Pancreas (tissue), 10 donors: Measurements from ENCODE around the gene EIF4E3. TPM values are rescaled to one million over a fixed set of nuclear protein-coding genes. Genes with fewer than 3 reads are reported as not detected.

ENCODE experiments used
- ATAC-seq, 4 donors: fragments of 200-7000 bp; cut with Tn5 transposase; one replicate each; pipeline versions ENCODE4 v1.8.0 to v1.9.1; 2020; ENCODE audit warnings: mild to moderate bottlenecking in 4 of 4, moderate library complexity in 4 of 4
- DNase-seq, 6 donors: peaks; one replicate each; pipeline ENCODE4 v3.0.0-alpha.2; 2020
- FAIRE-seq: peaks from 2 replicates; lab custom pipeline; 2012; peaks lifted over from hg19 to GRCh38; lab: Jason Lieb, UNC
- H3K27ac ChIP-seq, 4 donors: fragments of 200-600 bp; sonication (generic); 1 replicate in 3 of 4; 2 replicates in 1 of 4; pipeline versions ENCODE4 v1.5.0 to v1.8.0; 2020
- H3K27me3 ChIP-seq, 4 donors: fragments of 200-600 bp; one replicate each; pipeline ENCODE4 v1.8.0; 2021
- H3K36me3 ChIP-seq, 3 donors: fragments of 200-600 bp; sonication (generic) in 1 of 3; one replicate each; pipeline versions ENCODE4 v1.5.0 to v1.8.0; 2020 to 2021
- H3K4me1 ChIP-seq, 3 donors: fragments of 200-600 bp; one replicate each; pipeline ENCODE4 v1.8.0; 2021
- H3K4me3 ChIP-seq, 4 donors: fragments of 200-600 bp; sonication (generic) in 2 of 4; one replicate each; pipeline versions ENCODE4 v1.5.0 to v1.8.0; 2020 to 2021
- H3K9me3 ChIP-seq, 4 donors: fragments of 200-600 bp; one replicate each; pipeline ENCODE4 v1.8.0; 2021
- CTCF ChIP-seq, 4 donors: fragments of 200-600 bp; sonication (generic) in 3 of 4; IDR thresholded peaks; one replicate each; pipeline versions ENCODE4 v1.5.0 to v1.8.0; 2021; ENCODE audit warnings: antibody characterized with exemption in 4 of 4
- WGBS, 2 donors: extraction: QIAGEN DNeasy Blood & Tissue Kit; methylation state at CpG; one replicate each; pipeline ENCODE4 v1.1.7; 2013; 5-methylcytosine and 5-hydroxymethylcytosine counted together
- intact Hi-C, 3 donors: fragments of 100-400 bp; cut with DNase I; formaldehyde crosslinking; loops; one replicate each; pipeline versions ENCODE4 v1.11.1 to v1.14.2; 2022
- polyA plus RNA-seq, 2 donors: library from polyadenylated mRNA; stranded (reverse); fragments of 200-250 nt; gene quantifications; one replicate each; pipeline ENCODE4 v1.2.3, GENCODE V29; 2013
- total RNA-seq, 6 donors: library from RNA; stranded (reverse); fragmentation: NEBNext Ultra II Directional in 4 of 6; extraction: Animal tissue kit (Norgen Biotek cat#: 25700) in 4 of 6; gene quantifications; one replicate each; pipeline versions ENCODE4 v1.2.1 to v1.2.4, GENCODE V29; 2021 to 2023
- donor health status: healthy with polysubstance abuse.
- donor health status: DM: no; HTN: no; CAD: no; lungs with moderate emphysema.
- donor health status: DM: no; HTN: no; CAD: no.
- donor health status: control.
- donor health status: control.
- donor health status: Bipolar disorder and iron deficiency.
- donor health status: DM: yes; HTN: yes; CAD: no.
- donor health status: DM: no; HTN: no; CAD: no.
- donor health status: DM: no; HTN: no; CAD: no.
- donor health status: DM: yes; HTN: yes; CAD: no.

EIF4E3 gene
- total and polyA plus RNA-seq, 8 donors, result 4.1 to 17.3 (median 13.8) TPM

- Histone ChIP-seq H3K27me3 (no peaks in the 10 kb centered on the region), H3K27ac (peak overlapping the region in 1 of 4 donors; percentile 38), H3K4me3 (no peak overlapping the region), H3K4me1 (peaks cover 6 to 32% (median 17%) of the 10 kb centered on the region in 3 donors), H3K36me3 (no peaks in the 10 kb centered on the region), H3K9me3 (no peaks in the 10 kb centered on the region)
- no peak for TF ChIP-seq CTCF (IDR thresholded peaks at IDR 0.05)
- DNase-seq (peak in 4 of 6 donors; percentile 39 to 61 (median 42)), ATAC-seq (peak; percentile 22 to 71 (median 60)), FAIRE-seq (no peak)
- WGBS, 2 donors, result 63 to 64% methylated on average over 9 of the region's 9 CpGs
- intact Hi-C loops, result loop anchor here in 1 of 3 donors (10.0 kb wide), 1 partner anchor 165 kb away; no protein-coding TSS in a partner anchor
Observed at GRCh38 chr3:71709908-71710511, 15.2 kb downstream of the EIF4E3 start.

GRCh38 chr3:71708476-71709105, 16.6 kb downstream of the EIF4E3 start:
- FAIRE-seq, result no peak
- H3K36me3 ChIP-seq, result no peaks in the 10 kb centered on the region
- peak; percentile 82 to 89 (median 87) for ATAC-seq
- intact Hi-C loops, result no loop called here
- H3K9me3 ChIP-seq, result no peaks in the 10 kb centered on the region
- H3K4me3 ChIP-seq, result no peak overlapping the region
- 38 to 42% methylated on average over 7 of the region's 7 CpGs for WGBS, 2 donors
- H3K27ac ChIP-seq, result peak overlapping the region in 3 of 4 donors; percentile 1 to 59 (median 56)
- H3K27me3 ChIP-seq, result no peaks in the 10 kb centered on the region
- TF ChIP-seq CTCF (IDR thresholded peaks at IDR 0.05), result no peak
- peaks cover 6 to 27% (median 17%) of the 10 kb centered on the region in 3 donors for H3K4me1 ChIP-seq
- DNase-seq, result peak; percentile 66 to 82 (median 80)

- H3K4me1 ChIP-seq, result peaks cover 6 to 27% (median 17%) of the 10 kb centered on the region in 3 donors
- ATAC-seq (no peak), DNase-seq (no peak), FAIRE-seq (no peak)
- no peaks in the 10 kb centered on the region for H3K9me3 ChIP-seq
- intact Hi-C loops, result no loop called here
- no peaks in the 10 kb centered on the region for H3K36me3 ChIP-seq
- no peak overlapping the region for H3K27ac ChIP-seq
- no peaks in the 10 kb centered on the region for H3K27me3 ChIP-seq
- WGBS, 2 donors, result 68 to 72% methylated on average over 5 of the region's 5 CpGs
- no peak for TF ChIP-seq CTCF (IDR thresholded peaks at IDR 0.05)
- H3K4me3 ChIP-seq, result no peak overlapping the region
Observed at GRCh38 chr3:71707595-71707994, 17.6 kb downstream of the EIF4E3 start.

- no peak for TF ChIP-seq CTCF (IDR thresholded peaks at IDR 0.05)
- whole genome bisulfite sequencing, 2 donors, result 92 to 97% methylated on average over 5 of the region's 5 CpGs
- no peak for FAIRE-seq
- Histone ChIP-seq H3K36me3 (no peaks in the 10 kb centered on the region), H3K27me3 (no peaks in the 10 kb centered on the region), H3K9me3 (no peaks in the 10 kb centered on the region), H3K4me3 (no peak overlapping the region), H3K4me1 (peaks cover 6 to 26% (median 17%) of the 10 kb centered on the region in 3 donors), H3K27ac (no peak overlapping the region)
- no peak for ATAC-seq
- intact Hi-C loops, result no loop called here
- no peak for DNase-seq
Observed at GRCh38 chr3:71705681-71706080, 19.5 kb downstream of the EIF4E3 start.

- Histone ChIP-seq H3K4me3 (no peak overlapping the region), H3K9me3 (no peaks in the 10 kb centered on the region), H3K4me1 (peaks cover 0 to 19% (median 17%) of the 10 kb centered on the region in 3 donors), H3K27ac (no peak overlapping the region), H3K27me3 (no peaks in the 10 kb centered on the region), H3K36me3 (no peaks in the 10 kb centered on the region)
- FAIRE-seq (no peak), DNase-seq (no peak), ATAC-seq (no peak)
- intact Hi-C loops, result no loop called here
- TF ChIP-seq CTCF (IDR thresholded peaks at IDR 0.05), result no peak
Observed at GRCh38 chr3:71704915-71705314, 20.3 kb downstream of the EIF4E3 start.
